Transverse colon (tissue), 4 donors: ENCODE measurements around the gene ZNF583. TPM values are rescaled to one million over a fixed set of nuclear protein-coding genes. Genes with fewer than 3 reads are reported as not detected.

Source experiments
- DNase-seq: peaks from one replicate; pipeline ENCODE4 v3.0.0-alpha.2; 2019
- H3K27ac ChIP-seq, 4 donors: fragments of 200-600 bp; sonication (generic); 2 replicates each; pipeline ENCODE4 v1.5.1; 2016 to 2018; ENCODE audit warnings: inconsistent platforms in 4 of 4
- H3K27me3 ChIP-seq: fragments of 200-600 bp; sonication (generic); 2 replicates; pipeline ENCODE4 v1.5.1; 2017; ENCODE audit warnings: inconsistent platforms
- H3K36me3 ChIP-seq, 4 donors: fragments of 200-600 bp; sonication (generic); 2 replicates each; pipeline ENCODE4 v1.5.1; 2017 to 2019; ENCODE audit warnings: inconsistent platforms in 4 of 4
- H3K4me1 ChIP-seq, 4 donors: fragments of 200-600 bp; sonication (generic); 2 replicates each; pipeline ENCODE4 v1.5.1; 2017 to 2020; ENCODE audit warnings: inconsistent platforms in 4 of 4
- H3K4me3 ChIP-seq, 4 donors: fragments of 200-600 bp; sonication (generic); 1 replicate in 1 of 4; 2 replicates in 3 of 4; pipeline versions ENCODE4 v1.5.1 to v1.6.1; 2017 to 2019; ENCODE audit warnings: inconsistent platforms in 4 of 4
- H3K9me3 ChIP-seq, 2 donors: fragments of 200-600 bp; sonication (generic); 2 replicates each; pipeline ENCODE4 v1.5.1; 2017 to 2019; ENCODE audit warnings: inconsistent platforms in 2 of 2
- CTCF ChIP-seq, 5 experiments: fragments of 200-600 bp in 3 of 5; fragments of 450-650 bp in 2 of 5; sonication (generic) in 3 of 5; IDR thresholded peaks; 1 replicate in 2 of 5; 2 replicates in 3 of 5; pipeline ENCODE4 v1.5.1; 2016 to 2017; ENCODE audit warnings: antibody characterized with exemption in 5 of 5, inconsistent platforms in 3 of 5, mild to moderate bottlenecking in 2 of 5, moderate library complexity in 1 of 5
- EP300 ChIP-seq: sonication (generic); formaldehyde crosslinking; IDR thresholded peaks from one replicate; pipeline ENCODE4 v1.6.1; 2017; ENCODE audit warnings: antibody characterized with exemption, low read depth
- POLR2A ChIP-seq: fragments of 450-650 bp; IDR thresholded peaks from one replicate; pipeline ENCODE4 v1.6.1; 2016; ENCODE audit warnings: antibody characterized with exemption, mild to moderate bottlenecking, moderate library complexity
- POLR2AphosphoS5 ChIP-seq, 3 donors: sonication (generic); formaldehyde crosslinking; IDR thresholded peaks; one replicate each; pipeline ENCODE4 v1.6.1; 2016; ENCODE audit warnings: antibody characterized with exemption in 3 of 3
- WGBS, 2 donors: methylation state at CpG; one replicate each; pipeline ENCODE4 v1.1.5; 2018; ENCODE audit warnings: low coverage in 1 of 2; 5-methylcytosine and 5-hydroxymethylcytosine counted together
- in situ Hi-C, 4 donors: fragments of 200-750 bp; cut with MboI; loops; one replicate each; pipeline versions ENCODE4 v1.15.0 to v1.15.1; 2017; ENCODE audit warnings: low sequenced_read_pairs in 3 of 4, low pct_ligation_motif_present in 1 of 4, low pct_unique_long_range_greater_than_20kb in 1 of 4
- intact Hi-C: fragments of 100-400 bp; cut with DNase I; formaldehyde crosslinking; loops from one replicate; pipeline ENCODE4 v1.15.1; 2023; ENCODE audit warnings: low total_unique reads
- total RNA-seq, 4 donors: library from RNA; depleted of rRNA; stranded (reverse); fragments of >200 nt; gene quantifications; one replicate each; pipeline ENCODE4 v1.1.0, GENCODE V29; 2016

ZNF583 gene
- total RNA-seq, 4 donors from 2014 or later: 3.3 to 4.1 (median 3.5) TPM

GRCh38 chr19:56423276-56423984 lies 19.3 kb downstream of the ZNF583 start:
- intact Hi-C loops (no loop called here), in situ Hi-C loops (no loop called here)
- peaks cover 0 to 59% (median 30%) of the 10 kb centered on the region in 4 donors for H3K36me3 ChIP-seq
- TF ChIP-seq POLR2A (no peak), EP300 (no peak), CTCF (IDR thresholded peaks at IDR 0.05) (no peak), POLR2AphosphoS5 (IDR thresholded peaks at IDR 0.05) (no peak)
- H3K4me1 ChIP-seq: no peaks in the 10 kb centered on the region
- H3K4me3 ChIP-seq: no peak overlapping the region
- WGBS, 2 donors: 86 to 91% methylated on average over 5 of the region's 5 CpGs
- no peak for DNase-seq
- H3K27ac ChIP-seq: no peak overlapping the region
- H3K9me3 ChIP-seq: peaks cover 95 to 100% of the 10 kb centered on the region in 2 donors
- no peaks in the 10 kb centered on the region for H3K27me3 ChIP-seq

- intact Hi-C loops: no loop called here
- WGBS, 2 donors: 96 to 100% methylated on average over 1 of the region's 1 CpG
- peaks cover 95 to 100% of the 10 kb centered on the region in 2 donors for H3K9me3 ChIP-seq
- TF ChIP-seq POLR2A (no peak), POLR2AphosphoS5 (IDR thresholded peaks at IDR 0.05) (no peak), EP300 (no peak), CTCF (IDR thresholded peaks at IDR 0.05) (no peak)
- H3K4me3 ChIP-seq: no peak overlapping the region
- H3K27me3 ChIP-seq: no peaks in the 10 kb centered on the region
- DNase-seq: no peak
- H3K36me3 ChIP-seq: peaks cover 0 to 55% (median 27%) of the 10 kb centered on the region in 4 donors
- no peaks in the 10 kb centered on the region for H3K4me1 ChIP-seq
- in situ Hi-C loops: no loop called here
- no peak overlapping the region for H3K27ac ChIP-seq
Observed at GRCh38 chr19:56423985-56424353, 19.8 kb downstream of the ZNF583 start.

- Histone ChIP-seq H3K36me3 (peaks cover 0 to 21% (median 0%) of the 10 kb centered on the region in 4 donors), H3K27me3 (no peaks in the 10 kb centered on the region), H3K27ac (no peak overlapping the region), H3K9me3 (peaks cover 78 to 82% of the 10 kb centered on the region in 2 donors), H3K4me1 (no peaks in the 10 kb centered on the region), H3K4me3 (no peak overlapping the region)
- intact Hi-C loops (no loop called here), in situ Hi-C loops (no loop called here)
- no peak for DNase-seq
- WGBS, 2 donors: 84 to 95% methylated on average over 8 of the region's 8 CpGs
- no peak for TF ChIP-seq POLR2AphosphoS5 (IDR thresholded peaks at IDR 0.05)
- TF ChIP-seq CTCF (IDR thresholded peaks at IDR 0.05): no peak
- TF ChIP-seq EP300: no peak
- no peak for TF ChIP-seq POLR2A
Observed at GRCh38 chr19:56441206-56441792, 37.2 kb downstream of the ZNF583 start.

- whole genome bisulfite sequencing, 2 donors: 73% methylated on average over 3 of the region's 3 CpGs; no CpG with 5 or more reads in 1 of the 2 donors
- intact Hi-C loops: no loop called here
- in situ Hi-C loops: no loop called here
Observed at GRCh38 chr19:56474308-56474707, 70.2 kb downstream of the ZNF583 start.

More at GRCh38 chr19:56474308-56474707, 70.2 kb downstream of the ZNF583 start:
- no peaks in the 10 kb centered on the region for H3K36me3 ChIP-seq
- no peak for DNase-seq
- peaks cover 13 to 15% of the 10 kb centered on the region in 2 donors for H3K9me3 ChIP-seq
- peaks cover 0 to 11% (median 3%) of the 10 kb centered on the region in 4 donors for H3K4me1 ChIP-seq
- no peaks in the 10 kb centered on the region for H3K27me3 ChIP-seq
- H3K27ac ChIP-seq: no peak overlapping the region
- no peak overlapping the region for H3K4me3 ChIP-seq
- TF ChIP-seq POLR2AphosphoS5 (IDR thresholded peaks at IDR 0.05) (no peak), EP300 (no peak), CTCF (IDR thresholded peaks at IDR 0.05) (no peak), POLR2A (no peak)
